K562 (cell line): Measurements from ENCODE around the gene ANO9. TPM values are rescaled to one million over a fixed set of nuclear protein-coding genes. Genes with fewer than 3 reads are reported as not detected.
A peak's percentile ranks its signal among the peaks of the same experiment; 100 is the strongest.

Experiments used
- CXXC5 ChIP-seq: fragments of 250-450 bp; sonication (Bioruptor Pico); IDR thresholded peaks from 2 replicates; pipeline ENCODE4 v1.8.0; 2022; ENCODE audit warnings: inconsistent platforms, mild to moderate bottlenecking, moderate library complexity
- GATAD2B ChIP-seq: fragments of 450-650 bp; IDR thresholded peaks from 2 replicates; pipeline ENCODE4 v1.6.1; 2017; ENCODE audit warnings: mild to moderate bottlenecking, borderline replicate concordance
- HDAC8 ChIP-seq: fragments of 450-650 bp; IDR thresholded peaks from 2 replicates; pipeline ENCODE4 v1.6.1; 2016; ENCODE audit warnings: mild to moderate bottlenecking, missing genetic modification characterization, moderate library complexity, missing compliant biosample characterization
- HDGF ChIP-seq: fragments of 450-650 bp; IDR thresholded peaks from 2 replicates; pipeline ENCODE4 v1.6.1; 2016
- HMGXB4 ChIP-seq: sonication (generic); formaldehyde crosslinking; IDR thresholded peaks from 2 replicates; pipeline ENCODE4 v1.8.1; 2023; ENCODE audit warnings: mild to moderate bottlenecking, missing genetic modification reagents
- KDM4B ChIP-seq, 2 experiments: fragments of 450-650 bp in 1 of 2; sonication (generic) in 1 of 2; IDR thresholded peaks; 2 replicates each; pipeline ENCODE4 v1.6.1; 2016 to 2017; ENCODE audit warnings: borderline replicate concordance in 2 of 2, antibody characterized with exemption in 1 of 2, low read depth in 1 of 2, mild to moderate bottlenecking in 1 of 2
- MBD2 ChIP-seq: sonication (generic); IDR thresholded peaks from 2 replicates; pipeline ENCODE4 v1.6.1; 2016; ENCODE audit warnings: low read depth, borderline replicate concordance
- NFIC ChIP-seq: fragments of 450-650 bp; IDR thresholded peaks from 2 replicates; pipeline ENCODE4 v1.6.1; 2017; ENCODE audit warnings: mild to moderate bottlenecking, inconsistent platforms
- NRF1 ChIP-seq, 2 experiments: fragments of 450-650 bp; IDR thresholded peaks in 1 of 2; conservative IDR thresholded peaks in 1 of 2; 2 replicates each; pipeline ENCODE4 v1.6.1; 2014; ENCODE audit warnings: mild to moderate bottlenecking in 2 of 2
- POLR2AphosphoS2 ChIP-seq: IDR thresholded peaks from 2 replicates; pipeline ENCODE4 v1.6.1; 2012; ENCODE audit warnings: low read length, improper control_type of control experiment
- POLR2G ChIP-seq: fragments of 200-400 bp; formaldehyde crosslinking; IDR thresholded peaks from 2 replicates; pipeline ENCODE4 v1.6.1; 2017; ENCODE audit warnings: low read depth, mild to moderate bottlenecking, antibody characterized with exemption, low read length, moderate library complexity
- SIX5 ChIP-seq, 2 experiments: IDR thresholded peaks; 2 replicates each; pipeline ENCODE4 v1.6.1; 2011; ENCODE audit warnings: low read length in 2 of 2, borderline replicate concordance in 1 of 2, low read depth in 1 of 2, mild to moderate bottlenecking in 1 of 2, moderate library complexity in 1 of 2; ENCODE audit not compliant: insufficient read depth in 1 of 2
- SMAD4 ChIP-seq: fragments of 250-450 bp; sonication (Bioruptor Pico); conservative IDR thresholded peaks from 2 replicates; pipeline ENCODE4 v1.8.0; 2021; ENCODE audit warnings: inconsistent platforms, mild to moderate bottlenecking, moderate library complexity
- TAF1 ChIP-seq: IDR thresholded peaks from 2 replicates; pipeline ENCODE4 v1.6.1; 2011; ENCODE audit warnings: mild to moderate bottlenecking, low read length, moderate library complexity; ENCODE audit not compliant: insufficient read depth, control insufficient read depth, severe bottlenecking; ENCODE audit errors: extremely low read depth
- polyA plus RNA-seq, 8 experiments: library from polyadenylated mRNA; depleted of rRNA in 4 of 8; stranded (reverse) in 5 of 8; unstranded in 3 of 8; fragments of >200 nt; fragmentation: Nextera tagmentation in 2 of 8; fragmentation: Illumina TruSeq in 1 of 8; extraction: Ambion mirVana in 2 of 8; extraction: Trizol in 1 of 8; gene quantifications; 2 replicates each; pipeline versions ENCODE4 v1.2.1 to v1.2.3, GENCODE V29; 2011 to 2014; ENCODE audit warnings: inconsistent platforms in 1 of 8, missing spikeins in 1 of 8
- total RNA-seq, 7 experiments: library from RNA; depleted of rRNA in 6 of 7; stranded (reverse); fragments of >200 nt in 6 of 7; fragmentation: Illumina TruSeq in 2 of 7; extraction: Trizol in 2 of 7; gene quantifications; 2 replicates each; pipeline versions ENCODE4 v1.2.1 to v1.2.3, GENCODE V29; 2011 to 2021; ENCODE audit warnings: low replicate concordance in 1 of 7
- TF ChIP-seq, protein P1 (sequence below): fragments of 250-450 bp; sonication (Bioruptor Pico); IDR thresholded peaks from 2 replicates; pipeline ENCODE4 v1.4.0; 2020
- TF ChIP-seq, protein P2 (sequence below): sonication (generic); formaldehyde crosslinking; IDR thresholded peaks from 2 replicates; pipeline ENCODE4 v1.8.1; 2023; ENCODE audit warnings: mild to moderate bottlenecking, missing genetic modification reagents, moderate library complexity
- TF ChIP-seq, protein P3 (sequence below), 2 experiments: fragments of 150-350 bp in 1 of 2; IDR thresholded peaks; 2 replicates each; pipeline ENCODE4 v1.6.1; 2012 to 2016; ENCODE audit warnings: low read depth in 2 of 2, low read length in 2 of 2, mild to moderate bottlenecking in 1 of 2, moderate library complexity in 1 of 2

ANO9 gene
- total and polyA plus RNA-seq, 9 of the 15 experiments (the other 6 are each of a cell fraction or from before 2014, with no cell fraction given), result 0.20 to 14.5 (median 4.5) TPM

GRCh38 chr11:449889-450808 is 8.3 kb upstream of the ANO9 start, which contains the start of gene PTDSS2 (continued):
- 0 out of 2 replicates have a peak, but pooled peaks have one; percentile 45 for TF ChIP-seq HDAC8
- peak; percentile 88 for TF ChIP-seq POLR2G
- TF ChIP-seq NRF1 (conservative IDR thresholded peaks at IDR 0.05 in 1 of 2, IDR thresholded peaks at IDR 0.05 in 1 of 2), result peak; percentile 62 to 71
- TF ChIP-seq SIX5 (IDR thresholded peaks at IDR 0.05; ENCODE audit: borderline replicate concordance in 1 of 2, insufficient read depth in 1 of 2, low read depth in 1 of 2, low read length in 2 of 2), result peak; percentile 90
- TF ChIP-seq HDGF, result no peak
- TF ChIP-seq, protein P1, sequence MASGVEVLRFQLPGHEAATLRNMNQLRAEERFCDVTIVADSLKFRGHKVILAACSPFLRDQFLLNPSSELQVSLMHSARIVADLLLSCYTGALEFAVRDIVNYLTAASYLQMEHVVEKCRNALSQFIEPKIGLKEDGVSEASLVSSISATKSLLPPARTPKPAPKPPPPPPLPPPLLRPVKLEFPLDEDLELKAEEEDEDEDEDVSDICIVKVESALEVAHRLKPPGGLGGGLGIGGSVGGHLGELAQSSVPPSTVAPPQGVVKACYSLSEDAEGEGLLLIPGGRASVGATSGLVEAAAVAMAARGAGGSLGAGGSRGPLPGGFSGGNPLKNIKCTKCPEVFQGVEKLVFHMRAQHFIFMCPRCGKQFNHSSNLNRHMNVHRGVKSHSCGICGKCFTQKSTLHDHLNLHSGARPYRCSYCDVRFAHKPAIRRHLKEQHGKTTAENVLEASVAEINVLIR (CRISPR knock-in tag), result 0 out of 2 replicates have a peak, but pooled peaks have one; percentile 56
- TF ChIP-seq, protein P2, sequence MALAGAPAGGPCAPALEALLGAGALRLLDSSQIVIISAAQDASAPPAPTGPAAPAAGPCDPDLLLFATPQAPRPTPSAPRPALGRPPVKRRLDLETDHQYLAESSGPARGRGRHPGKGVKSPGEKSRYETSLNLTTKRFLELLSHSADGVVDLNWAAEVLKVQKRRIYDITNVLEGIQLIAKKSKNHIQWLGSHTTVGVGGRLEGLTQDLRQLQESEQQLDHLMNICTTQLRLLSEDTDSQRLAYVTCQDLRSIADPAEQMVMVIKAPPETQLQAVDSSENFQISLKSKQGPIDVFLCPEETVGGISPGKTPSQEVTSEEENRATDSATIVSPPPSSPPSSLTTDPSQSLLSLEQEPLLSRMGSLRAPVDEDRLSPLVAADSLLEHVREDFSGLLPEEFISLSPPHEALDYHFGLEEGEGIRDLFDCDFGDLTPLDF (CRISPR knock-in tag), result peak; percentile 60; the same call in 1 of the 2 replicates
- TF ChIP-seq POLR2AphosphoS2, result peak; percentile 87; the same call in 1 of the 2 replicates
- no peak for TF ChIP-seq SMAD4
- no peak for TF ChIP-seq NFIC
- peak; percentile 93 for TF ChIP-seq GATAD2B
- peak in 1 of 2 experiments; percentile 37; a peak in 1 of 4 replicates for TF ChIP-seq KDM4B (IDR thresholded peaks at IDR 0.05; ENCODE audit: borderline replicate concordance in 2 of 2, low read depth in 1 of 2)
- TF ChIP-seq CXXC5, result peak; percentile 54
- peak; percentile 20; the same call in 1 of the 2 replicates for TF ChIP-seq HMGXB4 (CRISPR knock-in tag)
- peak; percentile 77 for TF ChIP-seq MBD2
- TF ChIP-seq TAF1, result peak; percentile 28
- TF ChIP-seq, protein P3, sequence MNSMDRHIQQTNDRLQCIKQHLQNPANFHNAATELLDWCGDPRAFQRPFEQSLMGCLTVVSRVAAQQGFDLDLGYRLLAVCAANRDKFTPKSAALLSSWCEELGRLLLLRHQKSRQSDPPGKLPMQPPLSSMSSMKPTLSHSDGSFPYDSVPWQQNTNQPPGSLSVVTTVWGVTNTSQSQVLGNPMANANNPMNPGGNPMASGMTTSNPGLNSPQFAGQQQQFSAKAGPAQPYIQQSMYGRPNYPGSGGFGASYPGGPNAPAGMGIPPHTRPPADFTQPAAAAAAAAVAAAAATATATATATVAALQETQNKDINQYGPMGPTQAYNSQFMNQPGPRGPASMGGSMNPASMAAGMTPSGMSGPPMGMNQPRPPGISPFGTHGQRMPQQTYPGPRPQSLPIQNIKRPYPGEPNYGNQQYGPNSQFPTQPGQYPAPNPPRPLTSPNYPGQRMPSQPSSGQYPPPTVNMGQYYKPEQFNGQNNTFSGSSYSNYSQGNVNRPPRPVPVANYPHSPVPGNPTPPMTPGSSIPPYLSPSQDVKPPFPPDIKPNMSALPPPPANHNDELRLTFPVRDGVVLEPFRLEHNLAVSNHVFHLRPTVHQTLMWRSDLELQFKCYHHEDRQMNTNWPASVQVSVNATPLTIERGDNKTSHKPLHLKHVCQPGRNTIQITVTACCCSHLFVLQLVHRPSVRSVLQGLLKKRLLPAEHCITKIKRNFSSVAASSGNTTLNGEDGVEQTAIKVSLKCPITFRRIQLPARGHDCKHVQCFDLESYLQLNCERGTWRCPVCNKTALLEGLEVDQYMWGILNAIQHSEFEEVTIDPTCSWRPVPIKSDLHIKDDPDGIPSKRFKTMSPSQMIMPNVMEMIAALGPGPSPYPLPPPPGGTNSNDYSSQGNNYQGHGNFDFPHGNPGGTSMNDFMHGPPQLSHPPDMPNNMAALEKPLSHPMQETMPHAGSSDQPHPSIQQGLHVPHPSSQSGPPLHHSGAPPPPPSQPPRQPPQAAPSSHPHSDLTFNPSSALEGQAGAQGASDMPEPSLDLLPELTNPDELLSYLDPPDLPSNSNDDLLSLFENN (IDR thresholded peaks at IDR 0.05; ENCODE audit: low read depth in 2 of 2, low read length in 2 of 2), result 0 out of 4 replicates have a peak, but pooled peaks have one; percentile 5 to 25
